HS-5 (cell line): ENCODE results near the gene GLIS1.

ENCODE experiments used
- DNase-seq: peaks from one replicate; pipeline ENCODE4 v3.0.0-alpha.2; 2012; ENCODE audit warnings: low read depth

GLIS1 gene

GRCh38 chr1:53593758-53594380, 145.1 kb downstream of the GLIS1 start:
- DNase-seq, result no peak

GRCh38 chr1:53592985-53593757, 145.8 kb downstream of the GLIS1 start:
- no peak for DNase-seq

- DNase-seq, result no peak
Measured at GRCh38 chr1:53592521-53592982, 146.4 kb downstream of the GLIS1 start.

GRCh38 chr1:53591924-53592323, 147.0 kb downstream of the GLIS1 start:
- DNase-seq, result no peak

GRCh38 chr1:53590531-53591515, 148.1 kb downstream of the GLIS1 start:
- DNase-seq, result no peak

GRCh38 chr1:53590104-53590503, 148.9 kb downstream of the GLIS1 start:
- DNase-seq, result no peak

GRCh38 chr1:53589043-53589887, 149.7 kb downstream of the GLIS1 start:
- DNase-seq, result no peak

- DNase-seq, result no peak
Measured at GRCh38 chr1:53588053-53588779, 150.7 kb downstream of the GLIS1 start.

GRCh38 chr1:53587252-53587988, 151.5 kb downstream of the GLIS1 start:
- DNase-seq, result no peak

GRCh38 chr1:53586765-53587164, 152.2 kb downstream of the GLIS1 start:
- no peak for DNase-seq

GRCh38 chr1:53585565-53585964, 153.4 kb downstream of the GLIS1 start:
- DNase-seq, result no peak

- DNase-seq, result no peak
Measured at GRCh38 chr1:53585129-53585528, 153.8 kb downstream of the GLIS1 start.

GRCh38 chr1:53584777-53585107, 154.2 kb downstream of the GLIS1 start:
- no peak for DNase-seq

- no peak for DNase-seq
Measured at GRCh38 chr1:53583868-53584776, 154.8 kb downstream of the GLIS1 start.

GRCh38 chr1:53583021-53583867, 155.7 kb downstream of the GLIS1 start:
- no peak for DNase-seq

- DNase-seq, result no peak
Measured at GRCh38 chr1:53582211-53583020, 156.5 kb downstream of the GLIS1 start.

GRCh38 chr1:53581476-53581875, 157.5 kb downstream of the GLIS1 start:
- no peak for DNase-seq
